Right kidney (tissue), 1 donor: ENCODE results near the gene PSD.

Source experiments
- DNase-seq: peaks from one replicate; pipeline ENCODE4 v3.0.0-alpha.2; 2016

Gene PSD

GRCh38 chr10:102420181-102420713 is 1.7 kb upstream of the PSD start:
- DNase-seq = no peak

GRCh38 chr10:102419269-102420180 is 940 bp upstream of the PSD start:
- peak; percentile 80 for DNase-seq

- DNase-seq = no peak
Measured at GRCh38 chr10:102416695-102417094, 1.9 kb downstream of the PSD start.

- no peak for DNase-seq
Measured at GRCh38 chr10:102416283-102416682, 2.3 kb downstream of the PSD start.

GRCh38 chr10:102414749-102415148 is 3.8 kb downstream of the PSD start:
- DNase-seq = no peak

- no peak for DNase-seq
Measured at GRCh38 chr10:102413806-102414561, 4.6 kb downstream of the PSD start.

- DNase-seq = no peak
Measured at GRCh38 chr10:102413053-102413705, 5.4 kb downstream of the PSD start.

- no peak for DNase-seq
Measured at GRCh38 chr10:102412293-102412692, 6.3 kb downstream of the PSD start.

- DNase-seq = no peak
Measured at GRCh38 chr10:102411341-102412255, 7.0 kb downstream of the PSD start.

- DNase-seq = peak; percentile 81
Measured at GRCh38 chr10:102410429-102411073, 8.0 kb downstream of the PSD start.

- no peak for DNase-seq
Measured at GRCh38 chr10:102409604-102410428, 8.8 kb downstream of the PSD start.

- DNase-seq = peak; percentile 66
Measured at GRCh38 chr10:102408728-102409603, 9.6 kb downstream of the PSD start.

- DNase-seq = no peak
Measured at GRCh38 chr10:102408131-102408727, 10.4 kb downstream of the PSD start.

- DNase-seq = no peak
Measured at GRCh38 chr10:102407425-102408130, 11.0 kb downstream of the PSD start.

- DNase-seq = no peak
Measured at GRCh38 chr10:102406815-102407214, 11.8 kb downstream of the PSD start.

GRCh38 chr10:102405632-102406031 is 13.0 kb downstream of the PSD start:
- no peak for DNase-seq

- no peak for DNase-seq
Measured at GRCh38 chr10:102405108-102405571, 13.4 kb downstream of the PSD start.
